HG02970 (cell line): Measurements from ENCODE around the gene PLN.

Source experiments
- ATAC-seq: cut with Tn5 transposase; IDR thresholded peaks from one replicate; pipeline ENCODE4 v1.9.1; 2021; ENCODE audit warnings: mild to moderate bottlenecking, moderate library complexity, moderate number of reproducible peaks; ENCODE audit not compliant: unreplicated experiment, low FRiP score

PLN gene

GRCh38 chr6:118577972-118578371 is 29.9 kb downstream of the PLN start:
- ATAC-seq = no peak

- no peak for ATAC-seq
Measured at GRCh38 chr6:118578617-118579016, 30.5 kb downstream of the PLN start.

GRCh38 chr6:118579786-118580185 is 31.7 kb downstream of the PLN start:
- no peak for ATAC-seq

GRCh38 chr6:118580585-118581419 is 32.7 kb downstream of the PLN start:
- ATAC-seq = no peak

GRCh38 chr6:118581489-118581959 is 33.4 kb downstream of the PLN start:
- no peak for ATAC-seq

- no peak for ATAC-seq
Measured at GRCh38 chr6:118584911-118585310, 36.8 kb downstream of the PLN start.

GRCh38 chr6:118586746-118587485 is 38.8 kb downstream of the PLN start:
- no peak for ATAC-seq

GRCh38 chr6:118588626-118589025 is 40.5 kb downstream of the PLN start:
- ATAC-seq = no peak

- no peak for ATAC-seq
Measured at GRCh38 chr6:118589186-118589585, 41.1 kb downstream of the PLN start.

GRCh38 chr6:118589649-118590365 is 41.7 kb downstream of the PLN start:
- no peak for ATAC-seq

GRCh38 chr6:118591897-118592296 is 43.8 kb downstream of the PLN start:
- ATAC-seq = no peak

GRCh38 chr6:118594877-118595276 is 46.8 kb downstream of the PLN start:
- ATAC-seq = no peak

GRCh38 chr6:118596774-118597320 is 48.8 kb downstream of the PLN start:
- ATAC-seq = no peak

GRCh38 chr6:118597636-118598035 is 49.5 kb downstream of the PLN start:
- no peak for ATAC-seq

GRCh38 chr6:118598324-118598723 is 50.2 kb downstream of the PLN start:
- no peak for ATAC-seq

GRCh38 chr6:118602300-118602699 is 54.2 kb downstream of the PLN start:
- ATAC-seq = no peak

GRCh38 chr6:118603372-118603771 is 55.3 kb downstream of the PLN start:
- ATAC-seq = no peak

GRCh38 chr6:118606268-118606667 is 58.2 kb downstream of the PLN start:
- no peak for ATAC-seq

- no peak for ATAC-seq
Measured at GRCh38 chr6:118606858-118607257, 58.8 kb downstream of the PLN start.
